GM10847 (cell line): ENCODE data around the gene VIPR2.

Source experiments
- POLR2A ChIP-seq: IDR thresholded peaks from 2 replicates; pipeline ENCODE4 v1.6.1; 2011; ENCODE audit not compliant: insufficient read length; ENCODE audit errors: extremely low read depth

The VIPR2 gene

DNA sequence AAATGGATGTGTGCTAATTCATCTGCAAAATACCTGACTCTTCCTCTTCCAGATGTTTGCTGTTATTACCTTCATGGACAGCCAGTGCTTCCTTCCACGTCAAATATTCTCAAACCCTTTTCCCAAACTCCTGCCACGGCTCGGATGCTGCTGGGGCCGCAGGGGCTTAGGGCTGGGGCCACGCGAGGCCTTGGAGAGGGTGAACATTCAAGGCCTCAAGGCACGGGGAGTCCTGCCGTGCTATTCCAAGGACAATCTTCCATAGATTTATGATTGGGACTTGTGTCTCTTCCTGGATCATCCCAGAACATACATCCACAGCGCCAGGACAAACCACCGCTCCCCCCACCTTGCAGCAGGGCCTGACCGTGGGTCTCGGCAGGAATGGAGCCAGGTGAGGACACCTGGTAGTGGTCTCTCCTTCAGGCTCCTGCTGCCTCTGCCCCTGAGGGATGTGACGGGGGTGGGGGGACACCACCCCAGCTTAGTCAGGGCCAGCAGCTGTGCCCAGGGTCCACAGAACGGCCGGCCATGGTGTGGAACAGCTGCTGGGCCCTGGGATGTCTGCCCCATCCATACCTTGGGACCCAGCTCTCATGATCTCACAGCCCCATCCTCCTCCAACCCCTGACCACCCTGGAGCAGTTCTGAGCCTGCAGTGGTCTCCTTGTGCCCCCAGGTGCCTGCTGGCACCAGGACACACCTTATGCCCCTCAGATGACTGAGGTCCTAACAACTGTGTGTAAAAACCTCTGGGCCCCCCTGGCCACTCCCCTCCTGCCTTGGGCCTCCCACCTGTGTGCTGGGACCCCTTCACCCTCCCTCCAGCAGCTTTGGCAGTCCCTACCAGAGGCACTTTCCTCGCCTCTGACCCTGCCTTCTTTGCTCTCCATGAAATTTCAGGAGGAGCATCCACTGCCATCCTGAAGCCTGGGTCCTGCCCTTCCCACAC, 16.7 kb downstream of the VIPR2 start:
- TF ChIP-seq POLR2A: no peak

DNA sequence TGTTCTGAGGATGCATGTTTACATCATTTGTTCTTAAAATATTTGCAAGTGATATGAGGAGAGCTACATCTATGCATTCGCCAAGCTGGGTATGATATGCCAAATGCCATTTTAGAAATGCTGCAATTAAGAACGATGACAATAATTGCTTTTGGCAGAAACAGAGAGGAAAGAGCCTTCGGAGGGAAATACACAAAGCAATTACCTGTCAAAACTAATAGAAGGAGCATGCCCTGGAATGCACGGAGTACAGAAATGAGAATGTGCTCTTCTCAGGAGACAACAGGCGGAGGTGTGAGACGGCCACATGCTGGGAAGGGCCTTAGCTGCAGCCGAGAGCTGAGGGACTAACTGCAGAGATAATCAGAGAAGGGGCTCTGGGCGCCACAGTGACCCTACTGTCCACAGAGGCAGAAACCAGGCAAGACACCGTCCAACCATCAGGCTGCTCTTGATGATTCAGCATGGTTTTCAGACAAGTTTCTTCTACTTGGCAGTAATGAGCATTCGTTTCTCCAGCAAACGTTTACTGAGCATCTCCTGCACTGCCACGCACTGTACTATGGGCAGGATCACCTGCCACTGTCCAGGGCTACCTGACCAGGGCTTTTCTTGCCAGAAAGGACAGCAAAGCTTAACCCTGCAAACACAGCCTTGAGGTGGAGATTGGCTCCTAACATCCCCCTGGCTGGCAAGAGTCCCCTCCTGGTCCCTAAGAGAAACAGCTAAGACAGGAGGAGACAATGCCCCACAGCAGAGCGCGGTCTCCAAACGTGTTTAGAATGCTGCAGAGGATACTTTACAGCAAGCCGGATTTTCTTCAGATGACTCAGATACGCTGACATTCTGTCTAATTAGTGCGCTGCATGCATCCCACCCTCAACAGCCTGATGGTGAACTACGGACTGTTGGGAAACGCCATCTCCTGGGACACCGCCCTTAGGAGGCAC, 18.1 kb downstream of the VIPR2 start:
- no peak for TF ChIP-seq POLR2A

GRCh38 chr7:159125955-159126270, 18.8 kb downstream of the VIPR2 start:
- no peak for TF ChIP-seq POLR2A

DNA sequence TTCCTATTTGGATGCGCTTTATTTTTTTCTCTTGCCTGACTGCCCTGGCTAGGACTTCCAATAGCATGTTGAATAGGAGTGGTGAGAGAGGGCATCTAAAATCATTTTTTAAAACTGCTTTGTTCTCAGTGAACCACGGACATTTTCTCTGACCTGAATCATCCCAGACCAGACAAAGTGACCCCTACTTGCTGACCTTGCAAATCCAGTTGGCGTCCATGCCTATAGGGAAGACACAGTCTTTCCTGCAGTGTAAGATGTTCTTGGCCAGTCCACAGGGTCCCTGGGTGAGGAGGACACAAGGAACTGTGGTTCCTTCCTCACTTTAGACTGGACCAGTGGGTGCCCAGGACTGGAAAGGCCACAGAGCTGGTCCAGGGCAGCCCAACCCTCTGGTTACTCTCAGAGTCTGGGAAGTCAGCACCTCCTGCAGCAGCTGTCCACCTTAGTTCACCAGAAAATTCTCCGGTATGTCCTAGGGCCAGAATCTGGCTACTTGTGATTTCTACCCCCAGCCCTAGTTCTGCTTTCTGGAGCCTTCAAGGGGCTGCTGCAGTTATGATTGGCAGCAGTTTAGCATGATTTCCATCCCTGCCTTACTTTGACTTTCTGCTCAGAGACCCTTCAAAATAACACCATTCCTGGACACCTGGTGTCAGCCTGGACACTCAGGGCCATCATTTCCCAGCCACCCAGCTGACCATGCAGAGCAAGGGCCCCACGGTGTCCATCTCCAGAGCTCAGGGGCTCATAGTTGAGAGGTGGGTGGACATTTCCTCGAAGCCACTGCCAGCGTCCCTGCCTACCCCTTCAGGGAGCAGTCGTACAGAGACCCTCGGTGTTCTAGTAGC, 19.3 kb downstream of the VIPR2 start:
- no peak for TF ChIP-seq POLR2A

GRCh38 chr7:159122276-159122675, 22.4 kb downstream of the VIPR2 start:
- no peak for TF ChIP-seq POLR2A

DNA sequence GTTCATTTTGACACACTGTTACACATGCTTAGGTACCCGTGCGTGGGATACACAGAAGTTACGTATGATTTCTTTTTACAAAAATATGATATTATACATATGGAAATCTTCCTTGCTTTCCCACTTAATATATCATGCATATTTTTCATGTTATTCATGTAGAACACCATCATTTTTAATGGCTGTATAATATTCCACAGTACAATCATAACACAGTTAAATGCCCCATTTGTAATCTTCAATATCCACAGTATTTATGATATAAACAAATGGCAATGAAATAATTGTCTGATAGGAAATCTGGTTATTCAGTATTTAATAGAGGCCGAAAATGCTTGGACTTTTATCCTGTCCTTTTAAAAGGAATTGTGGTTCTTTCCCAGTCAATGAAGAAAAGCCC, 23.2 kb downstream of the VIPR2 start:
- no peak for TF ChIP-seq POLR2A

GRCh38 chr7:159121068-159121467, 23.6 kb downstream of the VIPR2 start:
- no peak for TF ChIP-seq POLR2A

DNA sequence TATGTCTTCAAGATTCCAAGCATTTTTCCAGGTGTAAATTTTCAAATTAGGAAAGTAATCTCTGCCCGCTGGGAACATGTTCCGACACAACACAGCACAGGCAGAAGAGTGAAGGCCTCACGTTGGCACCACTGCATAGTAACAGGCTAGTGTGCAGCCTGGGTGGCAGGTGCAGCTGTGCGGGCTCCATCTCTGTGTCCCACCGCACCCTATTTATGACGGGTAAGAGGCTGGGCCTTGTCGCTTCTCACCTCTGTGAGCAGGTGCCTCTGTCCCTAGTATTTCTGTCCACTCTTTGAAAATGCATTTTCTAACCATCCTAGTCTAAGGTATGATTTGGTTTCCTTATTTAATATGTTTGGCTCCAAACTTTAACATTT, 24.1 kb downstream of the VIPR2 start:
- no peak for TF ChIP-seq POLR2A

DNA sequence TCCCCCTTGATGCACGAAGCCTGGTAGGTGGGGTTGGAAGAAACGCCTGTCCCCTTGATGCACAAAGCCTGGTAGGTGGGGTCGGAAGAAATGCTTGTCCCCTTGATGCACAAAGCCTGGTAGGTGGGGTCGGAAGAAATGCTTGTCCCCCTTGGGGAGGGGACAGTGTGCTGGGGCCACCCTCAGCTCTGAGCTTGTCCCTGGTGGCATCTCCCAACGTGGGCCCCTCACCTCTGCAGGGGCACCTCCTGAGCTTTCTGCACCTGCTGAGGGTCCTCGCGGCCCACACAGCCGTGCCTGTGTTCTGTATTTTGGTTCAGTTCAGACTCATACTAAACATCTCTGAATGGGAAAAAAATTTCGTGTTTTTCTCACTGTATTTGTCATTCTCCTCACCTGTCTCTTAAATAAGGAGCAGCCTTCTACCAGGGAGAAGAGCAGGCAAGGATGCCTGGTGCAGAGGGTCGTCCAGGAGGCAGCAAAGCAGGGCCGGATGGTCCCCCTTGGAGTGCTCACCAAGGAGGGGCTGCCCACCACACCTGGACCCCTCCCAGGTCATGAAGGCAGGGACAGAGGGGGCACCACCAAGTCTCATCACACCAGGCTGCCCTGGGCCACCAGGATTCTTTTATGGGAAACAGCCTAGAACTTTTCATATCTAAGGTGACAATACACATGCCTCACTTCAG, 24.7 kb downstream of the VIPR2 start:
- TF ChIP-seq POLR2A: no peak

- no peak for TF ChIP-seq POLR2A
These were observed 25.5 kb downstream of the VIPR2 start for GRCh38 chr7:159119026-159119741.

DNA sequence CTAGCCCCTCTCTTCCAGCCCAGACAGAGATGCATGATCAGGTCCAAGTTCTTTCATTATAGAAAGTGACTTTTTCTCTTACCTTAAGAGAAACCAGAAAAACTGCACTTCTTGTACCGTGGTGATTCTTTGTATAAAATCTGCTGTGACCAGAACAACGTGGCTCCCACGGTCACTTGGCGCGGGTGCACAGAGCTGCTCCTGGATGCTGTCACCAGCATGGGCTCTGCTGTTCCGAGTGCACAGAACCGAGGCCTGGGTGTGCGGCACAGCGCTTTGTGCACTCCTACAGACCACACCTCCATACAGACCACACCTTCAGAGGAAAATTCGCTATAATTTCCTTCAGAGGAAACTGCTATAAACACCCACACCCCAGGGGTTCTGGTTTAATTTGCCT, 26.0 kb downstream of the VIPR2 start:
- no peak for TF ChIP-seq POLR2A

DNA sequence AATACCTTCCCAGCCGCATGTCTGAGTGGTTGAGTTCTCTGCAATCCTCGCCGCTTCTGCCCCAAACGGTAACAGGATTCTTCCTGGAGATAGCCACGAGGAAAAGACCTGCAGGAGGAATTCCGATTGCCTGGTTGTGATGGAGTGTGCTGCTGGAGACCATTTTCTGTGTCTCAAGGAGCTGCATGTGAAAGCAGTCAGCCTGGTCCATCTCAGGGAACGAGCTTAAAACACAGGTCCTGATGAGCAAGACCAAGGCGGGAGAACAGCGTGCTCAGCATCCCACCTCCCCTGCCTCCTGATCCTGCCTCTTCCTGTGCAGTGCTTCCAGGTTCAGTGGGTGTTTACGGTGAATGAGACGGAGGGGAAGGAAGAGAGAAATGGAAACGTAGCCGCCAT, 26.5 kb downstream of the VIPR2 start:
- TF ChIP-seq POLR2A: no peak

GRCh38 chr7:159117366-159118196, 27.1 kb downstream of the VIPR2 start:
- no peak for TF ChIP-seq POLR2A
